Esophagus muscularis mucosa (tissue), 3 donors: Measurements from ENCODE around the gene USP32.

Experiments
- CTCF ChIP-seq, 3 experiments: fragments of 200-600 bp in 2 of 3; fragments of 450-650 bp in 1 of 3; sonication (generic) in 2 of 3; IDR thresholded peaks; one replicate each; pipeline ENCODE4 v1.5.1; 2017 to 2019; ENCODE audit warnings: antibody characterized with exemption in 3 of 3, mild to moderate bottlenecking in 2 of 3, moderate library complexity in 1 of 3
- POLR2AphosphoS5 ChIP-seq, 2 donors: sonication (generic); formaldehyde crosslinking; IDR thresholded peaks; one replicate each; pipeline ENCODE4 v1.6.1; 2017; ENCODE audit warnings: antibody characterized with exemption in 2 of 2

DNA sequence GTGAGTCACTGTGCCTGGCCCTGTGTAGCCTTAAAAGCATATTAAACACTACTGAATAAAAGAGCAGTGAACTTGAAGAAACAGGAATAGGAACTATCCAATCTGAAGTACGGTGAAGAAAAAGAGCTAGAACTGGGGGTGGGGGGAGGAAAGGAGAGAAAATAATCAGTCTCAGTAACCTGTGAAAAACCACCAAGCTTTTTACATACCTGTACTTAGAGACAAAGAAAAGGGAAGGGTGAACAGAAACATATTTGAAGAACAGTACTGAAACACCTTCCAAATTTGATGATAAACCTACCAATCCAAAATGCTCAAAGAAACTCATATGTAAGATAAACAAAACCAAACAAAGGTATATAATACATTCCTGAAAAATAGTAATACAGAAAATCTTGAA lies 77.5 kb downstream of the USP32 start:
- TF ChIP-seq CTCF (IDR thresholded peaks at IDR 0.05) (no peak), POLR2AphosphoS5 (IDR thresholded peaks at IDR 0.05) (no peak)
